COLO829 (cell line): ENCODE measurements around the gene ZBTB22.
A peak's percentile ranks its signal among the peaks of the same experiment; 100 is the strongest.
"Not testable (repeated sequence)": the region's sequence is repeated elsewhere in the genome, so short reads cannot be mapped to it uniquely, and the experiment has no call there.

Experiments
- DNase-seq: peaks from one replicate; pipeline ENCODE4 v3.0.0; 2012; ENCODE audit warnings: low spot score

ZBTB22 gene

DNA sequence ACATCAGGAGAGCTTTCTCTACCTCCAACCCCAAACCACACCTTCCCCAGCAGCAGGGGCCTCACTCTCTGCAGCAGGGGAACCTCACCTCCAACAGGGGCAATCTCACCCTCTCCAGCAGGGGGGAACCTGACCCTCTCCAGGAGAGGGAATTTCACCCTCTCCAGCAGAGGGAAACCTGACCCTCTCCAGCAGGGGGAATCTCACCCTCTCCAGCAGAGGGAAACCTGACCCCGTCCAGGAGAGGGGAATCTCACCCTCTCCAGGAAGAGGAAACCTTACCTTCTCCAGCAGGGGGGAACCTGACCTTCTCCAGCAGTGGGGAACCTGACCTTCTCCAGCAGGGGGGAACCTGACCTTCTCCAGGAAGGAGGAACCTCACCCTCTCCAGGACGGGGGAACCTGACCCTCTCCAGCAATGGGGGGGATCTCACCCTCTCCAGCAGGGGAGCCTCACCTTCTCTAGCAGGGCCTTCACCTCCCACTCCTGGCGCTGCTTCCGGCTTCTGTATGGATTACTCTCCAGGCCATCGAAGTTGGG is 37.5 kb downstream of the ZBTB22 start:
- peak; percentile 48 for DNase-seq

DNA sequence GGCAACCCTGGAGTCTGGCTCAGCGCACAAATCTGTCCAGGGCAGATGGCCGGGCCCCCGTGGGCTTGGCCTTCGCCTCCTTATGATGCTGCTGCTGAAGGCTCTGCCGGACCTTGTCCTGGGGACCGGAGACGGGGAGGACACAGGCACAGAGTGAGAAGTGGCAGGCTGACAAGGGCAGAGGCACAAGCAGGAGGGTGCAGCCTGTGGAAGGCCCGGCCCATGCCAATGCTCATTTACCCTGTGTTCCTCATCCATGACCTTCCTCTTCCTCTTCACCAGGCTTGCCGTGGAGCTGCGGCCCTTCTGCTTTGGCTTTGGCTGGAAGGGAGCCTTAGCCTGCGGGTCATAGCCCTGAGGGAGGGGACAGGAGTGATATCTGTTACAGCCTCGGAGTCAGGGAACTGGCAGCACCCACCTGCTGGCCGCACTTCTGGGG is 38.3 kb downstream of the ZBTB22 start:
- no peak for DNase-seq

GRCh38 chr6:33278810-33279209 is 38.7 kb downstream of the ZBTB22 start:
- DNase-seq = no peak

GRCh38 chr6:33278392-33278741 is 39.2 kb downstream of the ZBTB22 start:
- DNase-seq = no peak

DNA sequence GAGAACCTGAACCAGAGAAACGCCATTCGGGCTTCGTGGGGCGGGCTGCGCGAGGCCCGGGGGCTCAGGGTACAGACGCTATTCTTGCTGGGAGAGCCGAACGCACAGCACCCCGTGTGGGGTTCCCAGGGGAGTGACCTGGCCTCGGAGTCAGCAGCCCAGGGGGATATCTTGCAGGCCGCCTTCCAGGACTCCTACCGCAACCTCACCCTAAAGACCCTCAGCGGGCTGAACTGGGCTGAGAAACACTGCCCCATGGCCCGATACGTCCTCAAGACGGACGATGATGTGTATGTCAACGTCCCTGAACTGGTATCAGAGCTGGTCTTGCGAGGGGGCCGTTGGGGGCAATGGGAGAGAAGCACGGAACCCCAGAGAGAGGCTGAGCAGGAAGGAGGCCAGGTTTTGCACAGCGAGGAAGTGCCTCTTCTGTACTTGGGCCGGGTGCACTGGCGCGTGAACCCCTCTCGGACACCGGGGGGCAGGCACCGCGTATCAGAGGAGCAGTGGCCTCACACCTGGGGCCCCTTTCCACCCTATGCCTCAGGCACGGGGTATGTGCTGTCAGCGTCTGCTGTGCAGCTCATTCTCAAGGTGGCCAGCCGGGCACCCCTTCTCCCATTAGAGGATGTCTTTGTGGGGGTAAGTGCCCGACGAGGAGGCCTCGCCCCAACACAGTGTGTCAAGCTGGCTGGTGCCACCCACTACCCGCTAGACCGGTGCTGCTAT is 39.7 kb downstream of the ZBTB22 start:
- DNase-seq = no peak

DNA sequence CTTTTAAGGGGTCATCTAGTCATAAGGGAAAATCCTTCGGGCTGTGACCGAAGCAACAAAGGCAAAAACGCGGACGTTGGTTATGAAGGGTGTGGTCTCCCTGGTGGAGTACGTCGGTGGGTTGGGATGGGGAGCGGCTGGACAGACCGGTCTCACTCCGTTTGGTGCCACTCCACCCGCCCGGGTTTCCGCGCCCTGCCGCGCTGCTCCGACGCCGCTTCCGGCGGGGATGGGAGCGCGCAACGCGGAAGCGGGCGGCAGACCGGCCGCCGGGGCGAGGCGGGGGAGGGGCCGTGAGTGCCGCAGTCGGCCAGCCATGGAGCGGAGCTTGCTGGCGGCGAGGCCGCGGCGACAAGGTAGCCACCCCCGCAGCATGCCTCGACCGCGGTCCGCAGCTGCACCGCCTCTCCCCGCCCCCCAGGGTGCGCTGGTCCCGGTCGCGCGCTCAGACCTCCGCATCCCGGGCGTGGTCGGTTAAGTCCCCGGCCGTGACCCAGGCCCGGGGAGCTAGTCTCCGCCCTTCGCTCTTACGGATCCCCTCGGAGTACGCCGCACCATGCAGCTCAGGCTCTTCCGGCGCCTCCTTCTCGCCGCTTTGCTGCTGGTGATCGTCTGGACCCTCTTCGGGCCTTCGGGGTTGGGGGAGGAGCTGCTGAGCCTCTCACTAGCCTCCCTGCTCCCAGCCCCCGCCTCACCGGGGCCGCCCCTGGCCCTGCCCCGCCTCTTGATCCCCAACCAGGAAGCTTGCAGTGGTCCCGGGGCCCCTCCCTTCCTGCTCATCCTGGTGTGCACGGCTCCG is 40.5 kb downstream of the ZBTB22 start, which contains the start of gene B3GALT4:
Gene B3GALT4 (plus strand): TSS at position 260 of the 799 bp plus-strand sequence. CDS start 297 bp downstream, at position 557.
- peak; percentile 62 for DNase-seq

DNA sequence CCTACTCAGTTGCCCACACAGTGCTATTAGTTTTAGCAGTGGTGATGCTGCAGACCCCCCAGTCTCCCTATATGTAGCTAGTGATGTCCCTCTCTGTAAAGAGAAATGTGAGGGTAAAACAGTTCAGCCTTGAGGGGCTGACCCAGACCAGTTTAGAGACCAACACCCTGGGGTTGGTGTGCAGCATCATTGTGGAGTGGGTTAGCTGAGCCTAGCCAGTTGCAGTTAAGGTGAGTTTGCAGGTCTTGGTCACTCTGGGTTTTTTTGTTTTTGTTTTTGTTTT is 41.0 kb downstream of the ZBTB22 start:
- no peak for DNase-seq

DNA sequence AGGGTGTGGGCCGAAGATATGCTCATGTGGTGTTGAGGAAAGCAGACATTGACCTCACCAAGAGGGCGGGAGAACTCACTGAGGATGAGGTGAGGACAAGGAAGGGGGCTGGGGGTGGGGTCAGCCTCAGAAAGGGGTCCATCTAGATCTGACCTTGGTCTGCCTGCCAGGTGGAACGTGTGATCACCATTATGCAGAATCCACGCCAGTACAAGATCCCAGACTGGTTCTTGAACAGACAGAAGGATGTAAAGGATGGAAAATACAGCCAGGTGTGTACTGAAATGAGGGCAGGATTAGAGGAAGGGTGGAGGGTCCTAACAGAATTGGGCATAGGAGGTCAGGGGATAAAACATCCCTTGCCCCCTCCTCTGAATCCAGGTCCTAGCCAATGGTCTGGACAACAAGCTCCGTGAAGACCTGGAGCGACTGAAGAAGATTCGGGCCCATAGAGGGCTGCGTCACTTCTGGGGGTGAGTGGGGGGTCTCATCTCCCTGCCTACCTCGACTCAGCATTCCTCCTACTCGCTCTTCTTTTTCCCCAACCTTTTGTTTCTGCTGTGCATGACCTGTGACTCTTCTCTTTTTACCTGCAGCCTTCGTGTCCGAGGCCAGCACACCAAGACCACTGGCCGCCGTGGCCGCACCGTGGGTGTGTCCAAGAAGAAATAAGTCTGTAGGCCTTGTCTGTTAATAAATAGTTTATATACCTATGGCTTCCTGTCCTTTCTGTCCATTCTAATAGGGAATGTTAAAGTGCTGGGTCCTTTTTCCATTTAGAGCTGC is 41.6 kb downstream of the ZBTB22 start:
- DNase-seq = not testable (repeated sequence)

- no peak for DNase-seq
These were observed 43.3 kb downstream of the ZBTB22 start for GRCh38 chr6:33273924-33274902.

GRCh38 chr6:33273129-33273923 is 44.2 kb downstream of the ZBTB22 start:
- DNase-seq = no peak

DNA sequence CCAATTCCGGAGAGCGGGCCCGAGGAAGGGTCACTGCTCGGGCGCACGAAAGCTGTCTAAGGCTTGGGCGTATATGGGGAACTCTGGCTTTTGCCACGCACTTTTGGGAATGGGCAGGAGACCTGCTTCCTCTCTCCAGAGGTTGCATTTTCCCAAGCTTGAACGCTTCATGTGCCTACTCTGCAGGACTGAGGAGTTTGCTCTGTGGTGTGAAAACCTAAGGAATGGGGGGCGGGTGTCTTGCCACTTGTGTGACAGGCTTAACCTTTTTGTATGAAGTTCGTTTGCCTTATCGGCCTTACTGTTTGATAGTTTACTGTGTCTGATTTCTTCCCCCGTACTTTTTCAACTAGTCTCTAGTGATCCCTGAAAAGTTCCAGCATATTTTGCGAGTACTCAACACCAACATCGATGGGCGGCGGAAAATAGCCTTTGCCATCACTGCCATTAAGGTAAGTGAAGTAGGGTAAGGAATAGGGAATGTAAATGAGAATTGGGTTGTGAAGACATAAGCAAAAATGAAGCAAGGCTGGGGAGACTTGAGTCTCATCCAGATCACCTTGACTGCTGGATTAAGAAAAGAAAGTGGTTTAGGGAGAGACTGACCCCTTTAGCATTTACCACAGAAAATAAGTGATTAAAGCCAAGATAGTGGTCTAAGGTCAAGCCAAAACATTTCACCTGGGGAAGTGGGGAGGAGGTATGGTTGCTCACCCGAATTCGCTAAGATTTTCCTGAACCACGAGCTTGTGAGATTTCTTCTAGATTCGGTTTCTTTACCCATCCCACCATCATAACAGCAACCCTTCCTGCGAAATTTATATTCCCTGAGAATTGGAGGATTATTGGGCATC is 45.0 kb downstream of the ZBTB22 start:
- no peak for DNase-seq

DNA sequence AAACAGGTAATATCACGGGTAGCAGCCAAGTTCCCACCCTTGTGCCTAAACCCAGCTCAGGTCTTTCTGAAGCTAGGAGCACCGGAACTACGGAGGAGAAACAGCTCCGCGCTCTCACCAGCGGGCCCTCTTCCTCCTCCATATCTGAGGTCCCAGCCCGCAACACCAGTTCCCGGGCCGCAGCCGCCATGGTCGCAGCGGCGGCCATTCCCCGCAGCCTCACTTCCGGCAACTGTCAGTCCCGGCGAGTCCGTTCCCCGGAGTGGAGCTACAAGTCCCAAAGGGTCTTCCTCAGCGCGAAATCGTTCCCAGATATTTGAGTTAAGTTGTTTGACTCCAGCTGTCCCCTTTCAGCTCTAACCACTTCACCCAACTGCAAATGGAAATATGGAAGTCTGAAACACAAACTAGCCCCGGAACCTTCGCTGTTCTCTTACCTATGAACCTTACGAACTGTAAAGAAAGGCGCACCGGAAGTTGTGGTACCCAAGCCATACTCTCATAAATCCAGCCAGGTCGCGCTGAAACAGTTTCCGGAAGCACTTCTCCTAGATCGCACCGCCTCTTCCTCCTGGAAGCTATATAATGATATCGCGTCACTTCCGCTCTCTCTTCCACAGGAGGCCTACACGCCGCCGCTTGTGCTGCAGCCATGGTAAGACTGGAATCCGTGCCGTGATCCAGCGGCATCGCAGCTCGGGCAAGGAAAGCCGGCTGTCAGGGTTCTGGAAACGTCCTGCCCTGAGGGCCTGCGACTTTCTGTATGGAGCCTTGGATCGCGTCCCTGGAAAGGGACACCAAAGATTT is 45.9 kb downstream of the ZBTB22 start, which contains the start of the genes RPS18 and VPS52:
Gene RPS18 (plus strand): TSS at position 608 of the 807 bp plus-strand sequence. CDS start 45 bp downstream, at position 653.
Gene VPS52 (minus strand): TSS at position 409 of the 807 bp plus-strand sequence. CDS start 201 bp downstream, at position 208.
- peak; percentile 97 for DNase-seq

DNA sequence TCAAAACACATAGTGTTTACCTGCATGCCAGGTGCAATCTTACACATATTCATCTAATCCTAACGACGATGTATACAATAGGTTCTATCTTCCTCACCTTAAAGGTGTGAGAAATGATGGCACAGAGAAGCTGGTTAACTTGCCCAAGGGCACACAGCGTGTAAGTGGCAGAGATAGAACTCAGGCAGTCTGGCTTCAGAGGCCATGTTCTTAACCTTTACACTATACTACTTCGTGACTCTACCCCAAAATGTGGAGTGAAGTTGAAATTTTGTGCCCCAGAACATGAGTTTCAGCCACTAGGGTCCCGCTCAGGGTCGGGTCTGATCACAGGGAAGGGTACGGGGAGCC is 46.5 kb downstream of the ZBTB22 start:
- no peak for DNase-seq
